Measurements from ENCODE around the gene TRPV4. TPM values are rescaled to one million over a fixed set of nuclear protein-coding genes. Genes with fewer than 3 reads are reported as not detected.

TRPV4 gene
- total RNA-seq, 2 experiments from 2014 or later: not detected

GRCh38 chr12:109786799-109787198 is 46.4 kb downstream of the TRPV4 start:
- ATAC-seq: no peak
- CTCF ChIA-PET: interaction anchor here (0.7 kb wide), 1 partner anchor 59 kb away, joined by 3 read pairs; no protein-coding TSS in a partner anchor
- H3K36me3 Mint-ChIP-seq (ENCODE audit: low read depth): no peaks in the 10 kb centered on the region
- POLR2A ChIA-PET: no interaction called here
- no peak overlapping the region for H3K27ac Mint-ChIP-seq
- no peaks in the 10 kb centered on the region for H3K4me1 Mint-ChIP-seq
- DNase-seq: no peak
- peaks cover 3% of the 10 kb centered on the region for H3K27me3 Mint-ChIP-seq
- intact Hi-C loops (cut with DNase I, micrococcal nuclease): no loop called here
- H3K9me3 Mint-ChIP-seq (ENCODE audit: low read depth): no peaks in the 10 kb centered on the region
- H3K4me3 Mint-ChIP-seq: no peak overlapping the region

GRCh38 chr12:109785854-109786253 is 47.3 kb downstream of the TRPV4 start:
- ChIA-PET CTCF (interaction anchor here (0.5 to 1.0 kb wide), 2 partner anchors 14 to 58 kb away, joined by 3 read pairs; no protein-coding TSS in a partner anchor), POLR2A (interaction anchor here (0.6 kb wide), 1 partner anchor 10 kb away, joined by 3 read pairs; no protein-coding TSS in a partner anchor)
- DNase-seq: no peak
- H3K4me3 Mint-ChIP-seq: no peak overlapping the region
- peaks cover 3% of the 10 kb centered on the region for H3K27me3 Mint-ChIP-seq
- no peaks in the 10 kb centered on the region for H3K9me3 Mint-ChIP-seq (ENCODE audit: low read depth)
- no peak for ATAC-seq
- H3K27ac Mint-ChIP-seq: no peak overlapping the region
- no peaks in the 10 kb centered on the region for H3K4me1 Mint-ChIP-seq
- no peaks in the 10 kb centered on the region for H3K36me3 Mint-ChIP-seq (ENCODE audit: low read depth)
- intact Hi-C loops (cut with DNase I, micrococcal nuclease): no loop called here

GRCh38 chr12:109783965-109784244 is 49.3 kb downstream of the TRPV4 start:
- ATAC-seq: no peak
- H3K27me3 Mint-ChIP-seq: peaks cover 3% of the 10 kb centered on the region
- H3K9me3 Mint-ChIP-seq (ENCODE audit: low read depth): no peaks in the 10 kb centered on the region
- H3K4me1 Mint-ChIP-seq: no peaks in the 10 kb centered on the region
- DNase-seq: no peak
- ChIA-PET POLR2A (no interaction called here), CTCF (interaction anchor here (0.9 kb wide), 1 partner anchor 231 kb away, joined by 4 read pairs; no protein-coding TSS in a partner anchor)
- no peaks in the 10 kb centered on the region for H3K36me3 Mint-ChIP-seq (ENCODE audit: low read depth)
- H3K4me3 Mint-ChIP-seq: no peak overlapping the region
- H3K27ac Mint-ChIP-seq: no peak overlapping the region
- intact Hi-C loops (cut with DNase I, micrococcal nuclease): no loop called here

- peaks cover 3% of the 10 kb centered on the region for H3K27me3 Mint-ChIP-seq
- ChIA-PET POLR2A (no interaction called here), CTCF (interaction anchor here (0.9 kb wide), 1 partner anchor 230 kb away, joined by 4 read pairs; no protein-coding TSS in a partner anchor)
- H3K9me3 Mint-ChIP-seq (ENCODE audit: low read depth): no peaks in the 10 kb centered on the region
- no peaks in the 10 kb centered on the region for H3K36me3 Mint-ChIP-seq (ENCODE audit: low read depth)
- intact Hi-C loops (cut with DNase I, micrococcal nuclease): no loop called here
- no peak overlapping the region for H3K27ac Mint-ChIP-seq
- no peak for ATAC-seq
- H3K4me3 Mint-ChIP-seq: no peak overlapping the region
- H3K4me1 Mint-ChIP-seq: no peaks in the 10 kb centered on the region
- DNase-seq: no peak
Measured at GRCh38 chr12:109783135-109783964, 49.8 kb downstream of the TRPV4 start.

GRCh38 chr12:109782326-109782703 is 50.9 kb downstream of the TRPV4 start:
- Mint-ChIP-seq H3K27me3 (peaks cover 3% of the 10 kb centered on the region), H3K9me3 (ENCODE audit: low read depth) (no peaks in the 10 kb centered on the region), H3K36me3 (ENCODE audit: low read depth) (no peaks in the 10 kb centered on the region), H3K4me1 (peaks cover 4% of the 10 kb centered on the region), H3K27ac (no peak overlapping the region), H3K4me3 (no peak overlapping the region)
- no peak for DNase-seq
- intact Hi-C loops (cut with DNase I, micrococcal nuclease): no loop called here
- ATAC-seq: no peak
- POLR2A ChIA-PET: no interaction called here
- CTCF ChIA-PET: interaction anchor here (0.7 to 1.6 kb wide), 2 partner anchors 42 to 349 kb away, joined by 3 read pairs; no protein-coding TSS in a partner anchor

GRCh38 chr12:109781668-109782325 is 51.4 kb downstream of the TRPV4 start:
- no peak overlapping the region for H3K4me3 Mint-ChIP-seq
- H3K4me1 Mint-ChIP-seq: peaks cover 4% of the 10 kb centered on the region
- no peak for ATAC-seq
- H3K9me3 Mint-ChIP-seq (ENCODE audit: low read depth): no peaks in the 10 kb centered on the region
- no peak overlapping the region for H3K27ac Mint-ChIP-seq
- no peak for DNase-seq
- no peaks in the 10 kb centered on the region for H3K36me3 Mint-ChIP-seq (ENCODE audit: low read depth)
- POLR2A ChIA-PET: interaction anchor here (0.6 kb wide), 1 partner anchor 276 kb away, joined by 3 read pairs; no protein-coding TSS in a partner anchor
- intact Hi-C loops (cut with DNase I, micrococcal nuclease): no loop called here
- CTCF ChIA-PET: interaction anchor here (0.7 to 1.6 kb wide), 3 partner anchors 42 to 348 kb away, joined by 3 read pairs; no protein-coding TSS in a partner anchor
- H3K27me3 Mint-ChIP-seq: peaks cover 3% of the 10 kb centered on the region

- ChIA-PET POLR2A (no interaction called here), CTCF (interaction anchor here (0.6 to 6.6 kb wide), 5 partner anchors 66 to 351 kb away, joined by 3 to 58 read pairs (median 3); no protein-coding TSS in a partner anchor)
- no peaks in the 10 kb centered on the region for H3K36me3 Mint-ChIP-seq (ENCODE audit: low read depth)
- no peak for ATAC-seq
- H3K27ac Mint-ChIP-seq: no peak overlapping the region
- intact Hi-C loops (cut with DNase I, micrococcal nuclease): no loop called here
- H3K4me1 Mint-ChIP-seq: peaks cover 4% of the 10 kb centered on the region
- H3K9me3 Mint-ChIP-seq (ENCODE audit: low read depth): no peaks in the 10 kb centered on the region
- peaks cover 3% of the 10 kb centered on the region for H3K27me3 Mint-ChIP-seq
- H3K4me3 Mint-ChIP-seq: no peak overlapping the region
- no peak for DNase-seq
Measured at GRCh38 chr12:109779382-109779781, 53.8 kb downstream of the TRPV4 start.

DNA sequence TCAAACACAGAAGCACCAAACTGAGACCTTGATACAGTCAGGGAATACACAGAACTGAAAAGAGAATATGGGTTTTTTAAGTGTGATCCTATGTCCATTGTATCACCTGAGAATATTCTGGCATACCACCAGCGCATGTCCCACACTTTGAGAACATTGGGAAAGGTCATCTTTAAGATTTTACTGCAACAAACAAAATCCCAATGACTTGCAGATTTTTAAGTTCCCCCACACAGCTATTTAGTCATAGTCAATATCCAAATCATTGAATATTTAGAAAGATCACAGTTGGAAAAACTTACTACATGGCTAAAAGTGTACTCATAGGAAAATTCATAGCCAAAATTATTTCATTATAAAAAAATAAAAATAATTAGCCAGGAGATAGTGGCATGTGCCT is 54.5 kb downstream of the TRPV4 start:
- intact Hi-C loops (cut with DNase I, micrococcal nuclease): no loop called here
- Mint-ChIP-seq H3K9me3 (ENCODE audit: low read depth) (no peaks in the 10 kb centered on the region), H3K27me3 (no peaks in the 10 kb centered on the region), H3K4me1 (peaks cover 4% of the 10 kb centered on the region), H3K4me3 (no peak overlapping the region), H3K27ac (no peak overlapping the region), H3K36me3 (ENCODE audit: low read depth) (no peaks in the 10 kb centered on the region)
- no peak for DNase-seq
- CTCF ChIA-PET: interaction anchor here (1.1 to 6.6 kb wide), 3 partner anchors 67 to 260 kb away, joined by 3 to 58 read pairs (median 11); no protein-coding TSS in a partner anchor
- POLR2A ChIA-PET: interaction anchor here (0.7 kb wide), 1 partner anchor 1315 kb away, joined by 5 read pairs; no protein-coding TSS in a partner anchor
- no peak for ATAC-seq

DNA sequence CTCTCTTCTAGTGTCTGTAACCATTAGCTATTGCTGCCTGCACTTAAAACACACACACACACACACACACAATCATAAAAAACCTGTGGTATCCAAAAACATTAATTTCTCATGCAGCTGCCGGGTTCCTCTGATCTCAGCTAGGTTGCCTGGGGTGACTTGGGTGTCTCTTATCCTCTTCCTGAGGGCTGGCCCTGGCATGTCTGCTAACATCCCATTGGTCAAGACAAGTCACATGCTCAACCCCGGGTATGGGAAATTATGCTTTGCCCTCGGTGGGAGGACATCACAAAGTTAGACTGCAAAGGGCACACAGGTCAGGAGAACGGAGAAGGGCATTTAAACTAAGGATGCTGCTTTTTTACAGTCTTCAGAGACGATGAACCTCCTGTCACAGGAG is 55.7 kb downstream of the TRPV4 start:
- CTCF ChIA-PET: interaction anchor here (1.0 to 6.6 kb wide), 3 partner anchors 179 to 344 kb away, joined by 3 to 58 read pairs (median 11); no protein-coding TSS in a partner anchor
- intact Hi-C loops (cut with DNase I, micrococcal nuclease): no loop called here
- DNase-seq (peak; percentile 59), ATAC-seq (peak; percentile 88)
- Mint-ChIP-seq H3K4me3 (peak overlapping the region; percentile 11), H3K36me3 (ENCODE audit: low read depth) (no peaks in the 10 kb centered on the region), H3K27ac (no peak overlapping the region), H3K4me1 (peaks cover 7% of the 10 kb centered on the region), H3K9me3 (ENCODE audit: low read depth) (no peaks in the 10 kb centered on the region), H3K27me3 (peaks cover 2% of the 10 kb centered on the region)
- POLR2A ChIA-PET: interaction anchor here (0.7 kb wide), 1 partner anchor 58 kb away, joined by 3 read pairs; no protein-coding TSS in a partner anchor

GRCh38 chr12:109776624-109777023 is 56.6 kb downstream of the TRPV4 start:
- Mint-ChIP-seq H3K36me3 (ENCODE audit: low read depth) (no peaks in the 10 kb centered on the region), H3K27ac (no peak overlapping the region), H3K4me3 (no peak overlapping the region), H3K9me3 (ENCODE audit: low read depth) (no peaks in the 10 kb centered on the region), H3K27me3 (peaks cover 2% of the 10 kb centered on the region), H3K4me1 (peaks cover 7% of the 10 kb centered on the region)
- ChIA-PET POLR2A (no interaction called here), CTCF (interaction anchor here (0.5 to 6.6 kb wide), 6 partner anchors 69 to 341 kb away, joined by 3 to 58 read pairs (median 4); no protein-coding TSS in a partner anchor)
- no peak for ATAC-seq
- intact Hi-C loops (cut with DNase I, micrococcal nuclease): no loop called here
- DNase-seq: no peak

GRCh38 chr12:109775172-109775881 is 57.9 kb downstream of the TRPV4 start:
- H3K27me3 Mint-ChIP-seq: peaks cover 2% of the 10 kb centered on the region
- H3K4me3 Mint-ChIP-seq: no peak overlapping the region
- intact Hi-C loops (cut with DNase I, micrococcal nuclease): loop anchor here (1.0 to 2.0 kb wide), 5 partner anchors 178 to 347 kb away; no protein-coding TSS in a partner anchor
- H3K36me3 Mint-ChIP-seq (ENCODE audit: low read depth): no peaks in the 10 kb centered on the region
- ATAC-seq (peak; percentile 78), DNase-seq (peak; percentile 87)
- H3K9me3 Mint-ChIP-seq (ENCODE audit: low read depth): no peaks in the 10 kb centered on the region
- H3K4me1 Mint-ChIP-seq: peaks cover 7% of the 10 kb centered on the region
- ChIA-PET POLR2A (no interaction called here), CTCF (interaction anchor here (0.5 to 6.6 kb wide), 16 partner anchors 27 to 476 kb away, joined by 3 to 58 read pairs (median 4); no protein-coding TSS in a partner anchor)
- no peak overlapping the region for H3K27ac Mint-ChIP-seq
